ENCODE results near the gene NTRK1.

Gene NTRK1

DNA sequence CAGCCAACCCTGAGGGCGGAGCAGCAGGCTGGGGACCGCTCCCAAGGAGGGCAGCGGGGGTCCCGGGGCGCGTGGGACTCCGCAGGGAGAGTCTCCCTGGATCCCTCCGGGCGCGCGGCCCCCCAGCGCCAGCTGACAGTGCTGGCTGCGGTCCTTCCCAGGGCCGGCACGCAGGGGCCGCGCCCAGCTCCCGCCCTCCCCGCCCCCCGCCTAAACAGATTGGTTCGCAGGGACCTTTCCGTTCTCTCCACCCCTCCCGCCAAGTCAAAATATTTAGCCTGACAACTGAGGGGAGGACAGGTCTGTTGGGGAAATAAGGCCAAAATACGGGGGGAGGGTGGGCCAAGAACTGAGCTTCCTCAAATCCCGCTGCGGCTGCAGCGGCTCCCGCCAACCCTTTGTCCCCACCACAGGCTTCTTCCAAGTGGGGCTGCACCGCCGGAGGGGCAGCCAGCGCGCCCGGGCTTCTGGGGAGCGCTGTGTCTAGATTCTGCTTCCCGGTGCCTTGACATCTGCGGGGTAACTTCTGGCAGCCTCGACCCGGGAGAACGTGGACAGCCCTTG is 1.6 kb upstream of the NTRK1 start, which contains the start of gene INSRR:
Gene INSRR, minus strand, starts transcription at position 159 of the 564 bp plus-strand sequence. CDS start 496 bp downstream, outside the sequence.
- no peak for DNase-seq

- DNase-seq, result no peak
Measured at GRCh38 chr1:156859523-156860112, 1.0 kb upstream of the NTRK1 start.

DNA sequence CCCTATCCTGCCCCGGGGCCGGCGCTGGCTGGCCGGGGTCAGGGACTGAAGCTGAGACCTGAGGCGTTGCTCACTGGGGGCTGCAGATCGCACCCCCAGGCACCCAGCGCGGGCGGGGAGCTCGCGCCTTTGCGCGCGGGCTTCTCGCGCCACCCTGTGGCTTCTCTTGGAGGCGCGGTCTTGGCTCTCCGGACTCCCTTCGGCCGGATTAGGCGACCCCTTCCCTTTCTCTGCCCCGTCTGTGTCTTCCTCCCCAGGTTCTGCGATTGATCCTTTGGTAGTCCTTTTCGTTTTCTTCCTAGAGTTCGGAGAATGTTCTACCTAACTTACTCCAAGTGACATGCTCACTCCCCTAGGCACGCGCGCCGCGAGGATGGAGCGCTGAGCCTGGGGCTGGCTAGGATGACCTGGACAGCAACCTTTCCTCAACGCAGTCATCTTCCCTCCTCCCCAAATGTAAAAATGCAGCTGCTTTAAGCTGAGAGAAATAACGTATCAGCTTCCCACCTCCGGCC is 495 bp upstream of the NTRK1 start:
- no peak for DNase-seq

DNA sequence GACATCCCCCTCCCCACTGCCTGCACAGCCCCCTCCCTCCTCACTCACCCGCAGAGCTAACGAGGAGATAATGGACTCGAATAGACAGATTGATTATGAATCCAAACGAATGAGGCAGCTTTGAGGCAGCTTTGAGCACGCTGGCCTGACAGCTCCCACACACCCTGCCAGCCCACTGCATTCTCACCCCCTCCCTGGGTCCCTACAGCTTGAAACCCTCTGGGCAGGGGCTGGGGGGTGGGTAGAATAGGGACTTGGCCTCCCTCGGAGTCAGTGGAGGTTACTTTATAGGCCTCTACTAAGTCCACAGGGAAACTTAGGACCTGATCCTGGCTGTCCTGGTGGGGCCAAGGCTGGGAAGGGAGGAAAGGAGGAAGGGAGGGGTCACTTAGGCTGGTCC is 1.9 kb downstream of the NTRK1 start:
- DNase-seq, result no peak

DNA sequence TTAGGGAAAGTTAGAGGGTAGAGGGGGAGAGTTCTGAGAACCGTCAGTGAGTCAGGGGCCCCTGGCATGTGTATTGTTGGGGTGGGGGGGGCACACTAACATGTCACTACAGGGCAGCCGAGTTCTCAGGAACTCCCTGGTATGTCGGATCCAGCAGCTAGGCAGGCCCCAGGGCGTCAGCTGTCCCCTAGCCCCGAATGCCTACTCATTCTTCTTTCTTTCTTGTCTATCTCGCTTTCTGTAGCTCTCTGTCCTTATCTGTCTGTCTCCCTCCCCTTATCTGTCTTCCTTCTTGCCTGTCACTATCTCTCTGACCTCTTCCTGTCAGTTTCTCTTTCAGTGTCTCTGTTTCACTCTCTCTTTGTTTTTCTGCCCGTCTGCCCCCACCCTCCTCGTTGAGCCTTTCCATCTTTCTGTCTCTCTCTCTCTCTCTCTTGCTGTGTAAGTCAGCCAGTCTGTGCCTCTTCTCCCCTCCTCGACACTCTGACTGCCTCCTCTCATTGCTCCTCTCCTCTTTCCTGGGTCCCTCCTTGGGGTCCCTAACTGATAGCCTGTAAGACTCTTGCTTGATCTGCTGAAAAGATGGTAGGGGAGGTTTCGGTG is 2.4 kb downstream of the NTRK1 start:
- DNase-seq, result no peak

DNA sequence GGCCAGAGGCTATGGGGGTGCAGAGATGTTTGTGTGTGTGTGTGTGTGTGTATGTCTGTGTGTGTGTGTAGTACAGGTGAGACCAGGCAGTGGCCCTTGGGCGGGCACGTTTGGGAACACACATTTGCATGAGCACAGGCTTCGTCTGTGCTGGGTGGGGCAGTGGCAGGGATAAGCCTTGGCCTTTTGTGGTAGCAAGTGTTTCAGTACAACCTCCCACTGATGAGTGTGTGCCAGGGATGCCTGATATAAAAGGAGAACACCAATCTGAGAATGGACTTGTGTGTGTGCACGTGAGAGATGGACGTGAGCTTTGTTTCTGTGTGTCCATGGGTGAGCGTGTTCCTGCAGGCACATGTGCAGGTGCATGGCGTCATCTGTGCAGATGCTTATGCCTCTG is 3.0 kb downstream of the NTRK1 start:
- DNase-seq, result no peak

DNA sequence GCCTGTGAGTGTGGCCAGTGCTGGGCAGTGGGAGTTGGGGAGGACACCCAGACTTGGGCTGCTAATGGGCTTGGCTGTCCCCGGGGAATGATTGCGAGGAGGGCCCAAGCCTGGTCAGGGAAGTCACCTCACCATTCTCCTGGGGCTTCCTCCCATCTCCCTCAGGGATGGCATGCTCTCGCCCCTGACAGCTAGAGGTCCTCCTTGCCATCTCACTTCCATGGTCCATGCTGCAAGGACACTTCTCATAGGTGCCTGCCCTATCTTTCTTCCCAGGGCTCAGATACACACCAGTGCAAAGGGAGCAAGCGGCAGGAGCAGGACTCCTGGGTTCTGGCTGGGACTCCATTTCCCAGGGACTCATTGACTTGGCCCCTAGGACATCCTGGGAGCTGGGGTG is 4.1 kb downstream of the NTRK1 start:
- peak in 1 of 2 experiments; percentile 16 for DNase-seq

DNA sequence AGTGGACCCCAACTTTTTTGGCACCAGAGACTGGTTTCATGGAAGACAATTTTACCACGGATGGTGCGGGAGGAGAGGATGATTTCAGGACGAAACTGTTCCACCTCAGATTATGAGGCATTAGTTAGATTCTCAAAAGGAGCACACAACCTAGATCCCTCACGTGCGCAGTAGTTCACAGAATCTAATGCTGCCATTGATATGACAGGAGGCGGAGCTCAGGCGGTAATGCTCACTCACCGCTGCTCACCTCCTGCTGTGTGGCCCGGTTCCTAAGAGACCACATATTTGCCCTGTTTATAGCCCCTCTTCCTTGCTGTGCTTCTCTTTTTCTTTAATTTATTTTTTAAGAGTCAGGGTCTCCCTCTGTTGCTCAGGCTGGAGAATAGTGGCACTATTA is 4.6 kb downstream of the NTRK1 start:
- no peak for DNase-seq

- no peak for DNase-seq
Measured at GRCh38 chr1:156865865-156866248, 5.2 kb downstream of the NTRK1 start.

DNA sequence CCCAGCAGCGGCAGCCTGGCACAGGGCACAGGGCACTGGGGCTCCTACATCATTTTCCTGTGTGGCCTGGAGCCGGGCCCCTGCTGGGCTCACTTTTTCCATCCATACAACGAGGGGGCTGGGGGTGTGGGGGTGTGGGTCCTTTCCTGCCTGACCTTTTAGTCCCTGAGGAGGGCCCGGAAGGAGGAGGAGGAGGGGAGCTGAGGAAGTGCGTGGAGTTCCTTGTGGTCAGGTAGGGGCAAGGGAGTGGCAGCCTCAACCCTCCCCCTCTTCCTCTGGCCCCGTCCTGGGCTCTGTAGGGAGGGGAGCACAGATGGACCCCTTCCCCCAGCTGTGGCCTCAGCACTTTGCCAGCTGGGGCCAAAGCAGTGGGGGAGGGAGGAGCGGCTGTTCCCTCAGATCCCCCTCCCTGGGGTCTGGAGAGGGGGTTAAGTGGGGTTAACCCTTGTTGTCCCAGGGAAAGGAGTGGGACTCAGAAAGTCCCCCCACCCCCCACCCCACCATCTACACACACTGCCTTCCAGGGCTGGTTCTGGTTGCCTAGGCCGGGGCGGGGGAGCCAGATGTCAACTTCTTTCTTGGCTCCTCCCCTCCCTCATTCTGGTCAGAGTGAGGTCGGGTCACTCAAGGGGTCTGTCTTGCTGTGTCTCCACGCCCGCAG is 5.7 kb downstream of the NTRK1 start:
- no peak for DNase-seq

GRCh38 chr1:156868341-156868740 is 7.7 kb downstream of the NTRK1 start:
- no peak for DNase-seq

DNA sequence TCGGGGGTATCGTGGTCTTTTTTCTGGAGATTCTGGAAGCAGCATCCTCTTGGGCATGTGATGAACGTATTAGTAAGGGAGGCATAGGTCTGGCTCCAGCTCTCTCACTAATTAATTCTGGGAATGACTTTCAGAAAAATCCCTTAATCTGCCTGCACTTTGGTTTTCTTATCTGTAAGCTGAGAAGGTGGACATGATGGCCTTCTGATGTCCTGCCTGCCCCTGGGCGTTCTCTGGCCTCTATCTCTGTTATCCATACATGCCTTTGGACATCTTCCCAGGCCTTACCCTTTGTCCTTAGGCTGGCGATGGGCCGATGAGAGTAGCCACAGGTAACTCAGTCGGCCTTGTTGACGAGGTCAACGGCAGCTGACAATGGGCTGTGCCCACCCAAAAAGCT is 8.8 kb downstream of the NTRK1 start:
- DNase-seq, result no peak

DNA sequence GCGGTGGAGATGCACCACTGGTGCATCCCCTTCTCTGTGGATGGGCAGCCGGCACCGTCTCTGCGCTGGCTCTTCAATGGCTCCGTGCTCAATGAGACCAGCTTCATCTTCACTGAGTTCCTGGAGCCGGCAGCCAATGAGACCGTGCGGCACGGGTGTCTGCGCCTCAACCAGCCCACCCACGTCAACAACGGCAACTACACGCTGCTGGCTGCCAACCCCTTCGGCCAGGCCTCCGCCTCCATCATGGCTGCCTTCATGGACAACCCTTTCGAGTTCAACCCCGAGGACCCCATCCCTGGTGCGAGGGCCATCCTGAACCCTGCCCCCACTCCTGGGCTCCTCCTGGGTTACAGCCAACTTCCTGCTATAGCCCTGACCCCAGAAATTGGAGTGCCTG is 13.0 kb downstream of the NTRK1 start:
- DNase-seq, result no peak

DNA sequence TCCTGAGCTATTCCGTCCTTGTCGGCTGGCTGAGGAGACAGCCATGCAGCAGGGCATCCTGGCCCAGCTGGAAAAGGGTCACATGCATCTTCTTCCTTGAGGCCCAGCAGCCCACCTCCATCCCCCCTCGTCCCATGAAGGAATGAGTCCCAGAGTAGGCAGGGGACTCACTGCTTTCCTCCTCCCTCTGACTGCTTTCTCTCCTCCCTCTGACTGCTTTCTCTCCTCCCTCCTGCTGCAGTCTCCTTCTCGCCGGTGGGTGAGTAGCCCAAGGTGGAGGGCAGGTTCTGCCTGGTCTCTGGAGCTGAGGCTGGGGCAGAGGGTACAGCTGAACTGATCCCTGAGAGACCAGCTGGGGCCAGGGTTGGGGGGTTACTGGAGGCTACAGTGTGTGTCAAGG is 13.5 kb downstream of the NTRK1 start:
- no peak for DNase-seq

GRCh38 chr1:156874572-156875340 is 14.1 kb downstream of the NTRK1 start:
- no peak for DNase-seq

GRCh38 chr1:156875341-156875615 is 14.6 kb downstream of the NTRK1 start:
- no peak for DNase-seq

DNA sequence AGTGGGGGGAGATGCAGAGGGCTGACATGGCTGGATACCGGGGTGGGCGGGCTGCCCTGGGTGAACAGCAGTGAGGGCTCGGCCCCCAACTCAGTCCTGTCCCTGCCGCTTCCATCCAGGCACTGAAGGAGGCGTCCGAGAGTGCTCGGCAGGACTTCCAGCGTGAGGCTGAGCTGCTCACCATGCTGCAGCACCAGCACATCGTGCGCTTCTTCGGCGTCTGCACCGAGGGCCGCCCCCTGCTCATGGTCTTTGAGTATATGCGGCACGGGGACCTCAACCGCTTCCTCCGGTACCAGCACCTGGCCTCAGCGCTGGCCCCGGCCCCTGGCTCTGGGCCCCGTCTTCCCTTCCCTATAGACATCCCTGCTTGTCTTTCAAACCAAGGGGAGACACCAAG is 15.6 kb downstream of the NTRK1 start:
- DNase-seq, result no peak

- no peak for DNase-seq
Measured at GRCh38 chr1:156877433-156878170, 16.9 kb downstream of the NTRK1 start.

DNA sequence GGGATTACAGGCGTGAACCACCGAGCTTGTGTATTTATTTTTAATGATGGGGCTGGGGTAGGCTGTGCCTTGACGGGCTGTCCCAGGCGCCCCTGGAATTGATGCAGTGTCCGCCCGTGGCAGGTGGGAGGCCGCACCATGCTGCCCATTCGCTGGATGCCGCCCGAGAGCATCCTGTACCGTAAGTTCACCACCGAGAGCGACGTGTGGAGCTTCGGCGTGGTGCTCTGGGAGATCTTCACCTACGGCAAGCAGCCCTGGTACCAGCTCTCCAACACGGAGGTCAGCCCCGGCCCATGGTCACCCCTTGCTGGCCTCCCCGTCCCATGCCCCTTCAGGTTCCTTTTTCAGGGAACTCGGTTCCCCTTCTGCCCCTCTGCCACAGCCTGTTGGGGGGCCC is 19.2 kb downstream of the NTRK1 start:
- DNase-seq, result no peak

DNA sequence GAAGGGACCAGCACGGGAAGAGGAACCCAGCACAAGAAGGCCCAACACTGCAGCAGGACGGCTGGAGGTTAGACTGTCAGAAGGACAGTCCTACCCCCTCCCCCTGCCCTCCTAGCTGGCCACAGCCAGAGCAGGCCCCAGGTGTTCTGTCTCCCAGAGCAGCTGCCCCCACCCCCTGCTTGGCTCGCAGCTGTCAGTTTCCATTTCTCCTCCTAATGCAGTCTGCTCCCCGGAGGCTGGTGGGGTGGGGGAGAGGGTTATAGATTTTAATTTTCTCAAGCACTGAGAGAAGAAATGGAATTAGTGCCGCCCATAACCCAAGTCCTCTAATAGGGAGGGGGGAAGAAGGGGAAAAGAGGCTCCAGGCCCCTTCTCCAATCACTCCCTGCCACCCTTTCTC is 19.8 kb downstream of the NTRK1 start:
- DNase-seq, result no peak

DNA sequence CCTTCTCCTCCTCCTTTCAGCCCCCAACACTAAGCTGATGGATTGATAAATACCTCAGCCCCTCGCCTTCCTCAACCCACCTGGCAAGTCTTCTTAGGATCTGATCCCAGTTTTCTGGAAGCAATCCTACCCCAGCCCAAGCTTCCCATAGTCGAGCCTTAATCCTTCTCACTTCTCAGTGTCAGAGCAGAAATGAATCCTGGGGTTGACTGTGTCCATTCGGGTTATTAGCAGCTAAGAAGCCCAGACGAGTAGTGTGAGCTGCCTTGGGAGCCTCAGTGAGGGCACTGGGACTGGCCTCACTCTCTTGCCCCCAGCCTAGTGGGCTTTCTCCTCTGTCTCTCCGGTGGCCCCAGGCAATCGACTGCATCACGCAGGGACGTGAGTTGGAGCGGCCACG is 20.4 kb downstream of the NTRK1 start:
- DNase-seq, result no peak

GRCh38 chr1:156881663-156882062 is 21.0 kb downstream of the NTRK1 start:
- no peak for DNase-seq

- DNase-seq, result no peak
Measured at GRCh38 chr1:156882543-156882942, 21.9 kb downstream of the NTRK1 start.

All from SW 1271 (cell line).